Measurements from ENCODE around the gene SLC25A21. TPM values are rescaled to one million over a fixed set of nuclear protein-coding genes. Genes with fewer than 3 reads are reported as not detected.

SLC25A21 gene
- total RNA-seq, 1 experiment from 2014 or later, result 2.1 TPM

DNA sequence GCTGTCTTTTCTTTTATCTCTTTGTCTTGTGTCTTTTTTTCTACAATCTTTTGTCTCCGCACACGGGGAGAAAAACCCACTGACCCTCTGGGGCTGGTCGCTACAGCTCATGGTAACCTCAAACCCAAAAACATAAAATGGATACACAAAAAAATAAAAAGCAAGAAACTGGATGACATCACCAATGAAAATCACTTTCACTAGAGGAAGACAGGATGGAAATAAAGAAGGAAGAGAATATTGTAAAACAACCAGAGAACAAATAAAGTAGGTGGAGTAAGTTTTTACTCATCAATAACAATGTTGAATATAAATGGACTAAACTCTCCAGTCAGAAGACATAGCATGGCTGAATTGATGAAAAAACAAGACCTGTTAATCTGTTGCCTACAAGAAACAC lies 42.9 kb upstream of the SLC25A21 start:
- DNase-seq (ENCODE audit: low read depth, low spot score), result no peak
- intact Hi-C loops (cut with micrococcal nuclease; ENCODE audit: unreplicated experiment), result no loop called here
- TF ChIP-seq SIN3A (IDR thresholded peaks at IDR 0.05; ENCODE audit: borderline replicate concordance, insufficient read depth, low read depth, low read length) (no peak), REST (IDR thresholded peaks at IDR 0.05; ENCODE audit: insufficient read depth in 1 of 2, low read depth in 2 of 2, low read length in 1 of 2) (no peak), POLR2AphosphoS5 (IDR thresholded peaks at IDR 0.05; ENCODE audit: low read depth, low read length) (no peak), TCF7L2 (IDR thresholded peaks at IDR 0.05; ENCODE audit: low read depth, low read length) (no peak)
- TF ChIP-seq, protein P1, sequence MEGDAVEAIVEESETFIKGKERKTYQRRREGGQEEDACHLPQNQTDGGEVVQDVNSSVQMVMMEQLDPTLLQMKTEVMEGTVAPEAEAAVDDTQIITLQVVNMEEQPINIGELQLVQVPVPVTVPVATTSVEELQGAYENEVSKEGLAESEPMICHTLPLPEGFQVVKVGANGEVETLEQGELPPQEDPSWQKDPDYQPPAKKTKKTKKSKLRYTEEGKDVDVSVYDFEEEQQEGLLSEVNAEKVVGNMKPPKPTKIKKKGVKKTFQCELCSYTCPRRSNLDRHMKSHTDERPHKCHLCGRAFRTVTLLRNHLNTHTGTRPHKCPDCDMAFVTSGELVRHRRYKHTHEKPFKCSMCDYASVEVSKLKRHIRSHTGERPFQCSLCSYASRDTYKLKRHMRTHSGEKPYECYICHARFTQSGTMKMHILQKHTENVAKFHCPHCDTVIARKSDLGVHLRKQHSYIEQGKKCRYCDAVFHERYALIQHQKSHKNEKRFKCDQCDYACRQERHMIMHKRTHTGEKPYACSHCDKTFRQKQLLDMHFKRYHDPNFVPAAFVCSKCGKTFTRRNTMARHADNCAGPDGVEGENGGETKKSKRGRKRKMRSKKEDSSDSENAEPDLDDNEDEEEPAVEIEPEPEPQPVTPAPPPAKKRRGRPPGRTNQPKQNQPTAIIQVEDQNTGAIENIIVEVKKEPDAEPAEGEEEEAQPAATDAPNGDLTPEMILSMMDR (IDR thresholded peaks at IDR 0.05), result no peak
- POLR2A ChIA-PET, result no interaction called here
- Histone ChIP-seq H3K4me1 (ENCODE audit: control insufficient read depth, insufficient read depth, low read length) (no peaks in the 10 kb centered on the region), H3K36me3 (ENCODE audit: control insufficient read depth, insufficient read depth, low read length) (no peaks in the 10 kb centered on the region), H3K4me3 (ENCODE audit: low read depth in 2 of 2, low read length in 2 of 2) (no peak overlapping the region), H3K9me3 (ENCODE audit: control insufficient read depth, insufficient read depth, low read depth, low read length) (no peaks in the 10 kb centered on the region), H3K27ac (ENCODE audit: low read length) (no peak overlapping the region), H3K27me3 (ENCODE audit: control insufficient read depth, insufficient read depth, low read length) (no peaks in the 10 kb centered on the region)
- in situ Hi-C loops (cut with HindIII; ENCODE audit: low pct_unique_long_range_greater_than_20kb, low sequenced_read_pairs), result no loop called here
- no TSS peak for BruUV-seq (replicated peaks)
- ATAC-seq, result no peak
- CTCF ChIA-PET, result no interaction called here

DNA sequence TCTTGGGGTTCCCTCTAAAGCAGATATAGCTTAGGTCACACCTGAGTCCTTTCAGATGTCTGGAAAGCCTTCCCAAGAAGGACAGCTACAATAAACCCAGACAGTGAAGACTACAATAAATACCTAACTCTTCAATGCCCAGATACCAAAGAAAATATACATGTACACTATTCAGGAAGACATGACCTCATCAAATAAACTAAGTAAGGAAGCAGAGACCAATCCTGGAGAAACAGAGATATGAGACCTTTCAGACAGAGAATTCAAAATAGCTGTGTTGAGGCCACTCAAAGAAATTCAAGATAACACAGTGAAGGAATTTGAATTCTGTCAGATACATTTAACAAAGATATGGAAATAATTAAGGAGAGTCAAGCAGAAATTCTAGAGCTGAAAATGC lies 40.6 kb upstream of the SLC25A21 start:
- intact Hi-C loops (cut with micrococcal nuclease; ENCODE audit: unreplicated experiment) (no loop called here), in situ Hi-C loops (cut with HindIII; ENCODE audit: low pct_unique_long_range_greater_than_20kb, low sequenced_read_pairs) (no loop called here)
- TF ChIP-seq POLR2AphosphoS5 (IDR thresholded peaks at IDR 0.05; ENCODE audit: low read depth, low read length), result no peak
- TF ChIP-seq, protein P1 (IDR thresholded peaks at IDR 0.05), result no peak
- TF ChIP-seq REST (IDR thresholded peaks at IDR 0.05; ENCODE audit: insufficient read depth in 1 of 2, low read depth in 2 of 2, low read length in 1 of 2), result no peak
- TF ChIP-seq SIN3A (IDR thresholded peaks at IDR 0.05; ENCODE audit: borderline replicate concordance, insufficient read depth, low read depth, low read length), result no peak
- no peak for TF ChIP-seq TCF7L2 (IDR thresholded peaks at IDR 0.05; ENCODE audit: low read depth, low read length)
- CTCF ChIA-PET, result no interaction called here
- POLR2A ChIA-PET, result no interaction called here
- Histone ChIP-seq H3K4me3 (ENCODE audit: low read depth in 2 of 2, low read length in 2 of 2) (no peak overlapping the region), H3K36me3 (ENCODE audit: control insufficient read depth, insufficient read depth, low read length) (no peaks in the 10 kb centered on the region), H3K27me3 (ENCODE audit: control insufficient read depth, insufficient read depth, low read length) (no peaks in the 10 kb centered on the region), H3K27ac (ENCODE audit: low read length) (no peak overlapping the region), H3K9me3 (ENCODE audit: control insufficient read depth, insufficient read depth, low read depth, low read length) (no peaks in the 10 kb centered on the region), H3K4me1 (ENCODE audit: control insufficient read depth, insufficient read depth, low read length) (no peaks in the 10 kb centered on the region)
- no peak for ATAC-seq
- no TSS peak for BruUV-seq (replicated peaks)
- DNase-seq (ENCODE audit: low read depth, low spot score), result no peak
